K562 (cell line): Measurements from ENCODE around the gene ADSS2. TPM values are rescaled to one million over a fixed set of nuclear protein-coding genes. Genes with fewer than 3 reads are reported as not detected.

Source experiments
- ATAC-seq: fragments of 200-7000 bp; cut with Tn5 transposase; 3 replicates; pipeline ENCODE4 v1.9.1; 2020; ENCODE audit warnings: moderate library complexity
- BruUV-seq: library from RNA; stranded (reverse); fragments of 400-500 nt; replicated peaks from 2 replicates; lab custom pipeline; 2021; lab: Mats Ljungman, UMichigan
- CTCF ChIA-PET: fragments of 300-600 bp; formaldehyde crosslinking; extraction: SDS; loops from one replicate; lab custom pipeline; 2021; ENCODE audit warnings: low intra/inter-chr PET ratio; lab: Yijun Ruan, JAX
- POLR2A ChIA-PET: fragments of 300-600, 350-650 bp; sonication (Branson Sonifier 250); formaldehyde crosslinking; extraction: SDS; loops from one replicate; lab custom pipeline; 2021; ENCODE audit warnings: antibody characterized with exemption, inconsistent platforms; lab: Yijun Ruan, JAX
- DNase-seq, 4 experiments: peaks; one replicate each; pipeline versions ENCODE4 v3.0.0 to v3.0.0-alpha.2; 2011 to 2018; ENCODE audit warnings: low spot score in 3 of 4, mixed read lengths in 3 of 4; ENCODE audit errors: extremely low read depth in 1 of 4
- FAIRE-seq: peaks from 2 replicates; lab custom pipeline; 2011; peaks lifted over from hg19 to GRCh38; lab: Jason Lieb, UNC
- H2AFZ ChIP-seq: 2 replicates; pipeline ENCODE4 v1.6.0; 2011; ENCODE audit warnings: low read depth, low read length, control low read depth, inconsistent platforms
- H3K27ac ChIP-seq: fragments of 200-600 bp; 3 replicates; pipeline ENCODE4 v1.8.0; 2011; ENCODE audit warnings: low read depth, mild to moderate bottlenecking, control low read depth, inconsistent platforms, low read length, moderate library complexity, mixed read lengths; ENCODE audit errors: extremely low read depth
- H3K27me3 ChIP-seq, 2 experiments: fragments of 300-600 bp in 1 of 2; 2 replicates in 1 of 2; 3 replicates in 1 of 2; pipeline versions ENCODE4 v1.6.0 to v1.8.0; 2011; ENCODE audit warnings: inconsistent platforms in 2 of 2, low read length in 2 of 2, mild to moderate bottlenecking in 1 of 2, mixed read lengths in 1 of 2, moderate library complexity in 1 of 2; ENCODE audit not compliant: control insufficient read depth in 2 of 2, insufficient read depth in 2 of 2
- H3K36me3 ChIP-seq: fragments of 300-600 bp; 3 replicates; pipeline ENCODE4 v1.8.0; 2011; ENCODE audit warnings: mild to moderate bottlenecking, low read length, inconsistent platforms; ENCODE audit not compliant: control insufficient read depth, insufficient read depth
- H3K4me1 ChIP-seq, 2 experiments: fragments of 200-600 bp in 1 of 2; replicated peaks in 1 of 2; 2 replicates in 1 of 2; 3 replicates in 1 of 2; pipeline versions ENCODE4 v1.5.1 to v1.8.0; 2011; ENCODE audit warnings: inconsistent platforms in 2 of 2, low read length in 2 of 2, mild to moderate bottlenecking in 1 of 2, mixed read lengths in 1 of 2, moderate library complexity in 1 of 2; ENCODE audit not compliant: control insufficient read depth in 2 of 2, insufficient read depth in 2 of 2
- H3K4me2 ChIP-seq: 2 replicates; pipeline ENCODE4 v1.6.1; 2011; ENCODE audit warnings: low read length, control low read depth, inconsistent platforms, mixed read lengths; ENCODE audit not compliant: insufficient read depth
- H3K4me3 ChIP-seq: fragments of 200-600 bp; sonication (generic), shearing (Covaris generic); 2 replicates; pipeline ENCODE4 v1.5.1; 2016; ENCODE audit warnings: control low read depth, inconsistent platforms
- H3K79me2 ChIP-seq: fragments of 200-600 bp; 3 replicates; pipeline ENCODE4 v1.8.0; 2011; ENCODE audit warnings: low read length, inconsistent platforms; ENCODE audit not compliant: control insufficient read depth, insufficient read depth
- H3K9ac ChIP-seq, 2 experiments: 2 replicates each; pipeline versions ENCODE4 v1.6.0 to v1.6.1; 2011; ENCODE audit warnings: low read depth in 2 of 2, low read length in 2 of 2, control low read depth in 1 of 2, inconsistent platforms in 1 of 2, mild to moderate bottlenecking in 1 of 2, mixed read lengths in 1 of 2; ENCODE audit not compliant: insufficient read depth in 1 of 2
- H3K9me1 ChIP-seq: one replicate; pipeline ENCODE4 v1.6.0; 2011; ENCODE audit warnings: inconsistent platforms, mild to moderate bottlenecking, low read length, moderate library complexity; ENCODE audit not compliant: control insufficient read depth, insufficient read depth
- H3K9me3 ChIP-seq: replicated peaks from 2 replicates; pipeline ENCODE4 v1.5.1; 2011; ENCODE audit warnings: low read depth, low read length, inconsistent platforms; ENCODE audit not compliant: control insufficient read depth, insufficient read depth
- H4K20me1 ChIP-seq: replicated peaks from 2 replicates; pipeline ENCODE4 v1.6.1; 2011; ENCODE audit warnings: low read length, inconsistent platforms, mixed read lengths; ENCODE audit not compliant: control insufficient read depth, insufficient read depth
- HDAC8 ChIP-seq: fragments of 450-650 bp; IDR thresholded peaks from 2 replicates; pipeline ENCODE4 v1.6.1; 2016; ENCODE audit warnings: mild to moderate bottlenecking, missing genetic modification characterization, moderate library complexity, missing compliant biosample characterization
- TARDBP ChIP-seq: fragments of 450-650 bp; IDR thresholded peaks from 2 replicates; pipeline ENCODE4 v1.6.1; 2016
- ZKSCAN1 ChIP-seq: fragments of 150-350 bp; IDR thresholded peaks from 2 replicates; pipeline ENCODE4 v1.6.1; 2016; ENCODE audit warnings: low read depth, low read length
- ZNF639 ChIP-seq, 2 experiments: fragments of 200-800 bp in 1 of 2; sonication (Bioruptor generic) in 1 of 2; sonication (generic) in 1 of 2; formaldehyde crosslinking in 1 of 2; IDR thresholded peaks in 1 of 2; conservative IDR thresholded peaks in 1 of 2; 2 replicates each; pipeline versions ENCODE4 v1.5.0 to v1.6.1; 2016 to 2020; ENCODE audit warnings: missing compliant biosample characterization in 1 of 2, missing genetic modification characterization in 1 of 2, missing genetic modification reagents in 1 of 2
- in situ Hi-C: fragments of 300-500 bp; cut with MboI; formaldehyde crosslinking; loops from 4 replicates; pipeline ENCODE4 v1.15.0; 2018; ENCODE audit warnings: inconsistent platforms, mixed read lengths
- intact Hi-C: fragments of 100-400 bp; cut with micrococcal nuclease; formaldehyde crosslinking; loops from 2 replicates; pipeline ENCODE4 v1.14.2; 2022
- polyA plus RNA-seq, 8 experiments: library from polyadenylated mRNA; depleted of rRNA in 4 of 8; stranded (reverse) in 5 of 8; unstranded in 3 of 8; fragments of >200 nt; fragmentation: Nextera tagmentation in 2 of 8; fragmentation: Illumina TruSeq in 1 of 8; extraction: Ambion mirVana in 2 of 8; extraction: Trizol in 1 of 8; gene quantifications; 2 replicates each; pipeline versions ENCODE4 v1.2.1 to v1.2.3, GENCODE V29; 2011 to 2014; ENCODE audit warnings: inconsistent platforms in 1 of 8, missing spikeins in 1 of 8
- total RNA-seq, 7 experiments: library from RNA; depleted of rRNA in 6 of 7; stranded (reverse); fragments of >200 nt in 6 of 7; fragmentation: Illumina TruSeq in 2 of 7; extraction: Trizol in 2 of 7; gene quantifications; 2 replicates each; pipeline versions ENCODE4 v1.2.1 to v1.2.3, GENCODE V29; 2011 to 2021; ENCODE audit warnings: low replicate concordance in 1 of 7
- TF ChIP-seq, protein P1 (sequence below): sonication (generic); formaldehyde crosslinking; IDR thresholded peaks from 2 replicates; pipeline ENCODE4 v1.8.1; 2023; ENCODE audit warnings: missing genetic modification reagents, mild to moderate bottlenecking, borderline replicate concordance
- TF ChIP-seq, protein P2 (sequence below): fragments of 250-450 bp; sonication (Bioruptor Pico); IDR thresholded peaks from 2 replicates; pipeline ENCODE4 v1.4.0; 2020

Gene ADSS2
- total and polyA plus RNA-seq, 9 of the 15 experiments (the other 6 are each of a cell fraction or from before 2014, with no cell fraction given) = 8.8 to 63.8 (median 59.4) TPM

GRCh38 chr1:244427647-244428046, 24.1 kb downstream of the ADSS2 start:
- H3K4me1 ChIP-seq = no peaks in the 10 kb centered on the region

More at GRCh38 chr1:244427647-244428046, 24.1 kb downstream of the ADSS2 start:
- H4K20me1 ChIP-seq = no peaks in the 10 kb centered on the region
- intact Hi-C loops = no loop called here
- TF ChIP-seq, protein P1, sequence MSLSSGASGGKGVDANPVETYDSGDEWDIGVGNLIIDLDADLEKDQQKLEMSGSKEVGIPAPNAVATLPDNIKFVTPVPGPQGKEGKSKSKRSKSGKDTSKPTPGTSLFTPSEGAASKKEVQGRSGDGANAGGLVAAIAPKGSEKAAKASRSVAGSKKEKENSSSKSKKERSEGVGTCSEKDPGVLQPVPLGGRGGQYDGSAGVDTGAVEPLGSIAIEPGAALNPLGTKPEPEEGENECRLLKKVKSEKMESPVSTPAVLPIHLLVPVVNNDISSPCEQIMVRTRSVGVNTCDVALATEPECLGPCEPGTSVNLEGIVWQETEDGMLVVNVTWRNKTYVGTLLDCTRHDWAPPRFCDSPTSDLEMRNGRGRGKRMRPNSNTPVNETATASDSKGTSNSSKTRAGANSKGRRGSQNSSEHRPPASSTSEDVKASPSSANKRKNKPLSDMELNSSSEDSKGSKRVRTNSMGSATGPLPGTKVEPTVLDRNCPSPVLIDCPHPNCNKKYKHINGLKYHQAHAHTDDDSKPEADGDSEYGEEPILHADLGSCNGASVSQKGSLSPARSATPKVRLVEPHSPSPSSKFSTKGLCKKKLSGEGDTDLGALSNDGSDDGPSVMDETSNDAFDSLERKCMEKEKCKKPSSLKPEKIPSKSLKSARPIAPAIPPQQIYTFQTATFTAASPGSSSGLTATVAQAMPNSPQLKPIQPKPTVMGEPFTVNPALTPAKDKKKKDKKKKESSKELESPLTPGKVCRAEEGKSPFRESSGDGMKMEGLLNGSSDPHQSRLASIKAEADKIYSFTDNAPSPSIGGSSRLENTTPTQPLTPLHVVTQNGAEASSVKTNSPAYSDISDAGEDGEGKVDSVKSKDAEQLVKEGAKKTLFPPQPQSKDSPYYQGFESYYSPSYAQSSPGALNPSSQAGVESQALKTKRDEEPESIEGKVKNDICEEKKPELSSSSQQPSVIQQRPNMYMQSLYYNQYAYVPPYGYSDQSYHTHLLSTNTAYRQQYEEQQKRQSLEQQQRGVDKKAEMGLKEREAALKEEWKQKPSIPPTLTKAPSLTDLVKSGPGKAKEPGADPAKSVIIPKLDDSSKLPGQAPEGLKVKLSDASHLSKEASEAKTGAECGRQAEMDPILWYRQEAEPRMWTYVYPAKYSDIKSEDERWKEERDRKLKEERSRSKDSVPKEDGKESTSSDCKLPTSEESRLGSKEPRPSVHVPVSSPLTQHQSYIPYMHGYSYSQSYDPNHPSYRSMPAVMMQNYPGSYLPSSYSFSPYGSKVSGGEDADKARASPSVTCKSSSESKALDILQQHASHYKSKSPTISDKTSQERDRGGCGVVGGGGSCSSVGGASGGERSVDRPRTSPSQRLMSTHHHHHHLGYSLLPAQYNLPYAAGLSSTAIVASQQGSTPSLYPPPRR (CRISPR knock-in tag) = no peak
- TF ChIP-seq HDAC8 (tag) (no peak), TARDBP (no peak), ZNF639 (CRISPR knock-in tag; conservative IDR thresholded peaks at IDR 0.05 in 1 of 2, IDR thresholded peaks at IDR 0.05 in 1 of 2) (no peak), ZKSCAN1 (no peak)
- TF ChIP-seq, protein P2, sequence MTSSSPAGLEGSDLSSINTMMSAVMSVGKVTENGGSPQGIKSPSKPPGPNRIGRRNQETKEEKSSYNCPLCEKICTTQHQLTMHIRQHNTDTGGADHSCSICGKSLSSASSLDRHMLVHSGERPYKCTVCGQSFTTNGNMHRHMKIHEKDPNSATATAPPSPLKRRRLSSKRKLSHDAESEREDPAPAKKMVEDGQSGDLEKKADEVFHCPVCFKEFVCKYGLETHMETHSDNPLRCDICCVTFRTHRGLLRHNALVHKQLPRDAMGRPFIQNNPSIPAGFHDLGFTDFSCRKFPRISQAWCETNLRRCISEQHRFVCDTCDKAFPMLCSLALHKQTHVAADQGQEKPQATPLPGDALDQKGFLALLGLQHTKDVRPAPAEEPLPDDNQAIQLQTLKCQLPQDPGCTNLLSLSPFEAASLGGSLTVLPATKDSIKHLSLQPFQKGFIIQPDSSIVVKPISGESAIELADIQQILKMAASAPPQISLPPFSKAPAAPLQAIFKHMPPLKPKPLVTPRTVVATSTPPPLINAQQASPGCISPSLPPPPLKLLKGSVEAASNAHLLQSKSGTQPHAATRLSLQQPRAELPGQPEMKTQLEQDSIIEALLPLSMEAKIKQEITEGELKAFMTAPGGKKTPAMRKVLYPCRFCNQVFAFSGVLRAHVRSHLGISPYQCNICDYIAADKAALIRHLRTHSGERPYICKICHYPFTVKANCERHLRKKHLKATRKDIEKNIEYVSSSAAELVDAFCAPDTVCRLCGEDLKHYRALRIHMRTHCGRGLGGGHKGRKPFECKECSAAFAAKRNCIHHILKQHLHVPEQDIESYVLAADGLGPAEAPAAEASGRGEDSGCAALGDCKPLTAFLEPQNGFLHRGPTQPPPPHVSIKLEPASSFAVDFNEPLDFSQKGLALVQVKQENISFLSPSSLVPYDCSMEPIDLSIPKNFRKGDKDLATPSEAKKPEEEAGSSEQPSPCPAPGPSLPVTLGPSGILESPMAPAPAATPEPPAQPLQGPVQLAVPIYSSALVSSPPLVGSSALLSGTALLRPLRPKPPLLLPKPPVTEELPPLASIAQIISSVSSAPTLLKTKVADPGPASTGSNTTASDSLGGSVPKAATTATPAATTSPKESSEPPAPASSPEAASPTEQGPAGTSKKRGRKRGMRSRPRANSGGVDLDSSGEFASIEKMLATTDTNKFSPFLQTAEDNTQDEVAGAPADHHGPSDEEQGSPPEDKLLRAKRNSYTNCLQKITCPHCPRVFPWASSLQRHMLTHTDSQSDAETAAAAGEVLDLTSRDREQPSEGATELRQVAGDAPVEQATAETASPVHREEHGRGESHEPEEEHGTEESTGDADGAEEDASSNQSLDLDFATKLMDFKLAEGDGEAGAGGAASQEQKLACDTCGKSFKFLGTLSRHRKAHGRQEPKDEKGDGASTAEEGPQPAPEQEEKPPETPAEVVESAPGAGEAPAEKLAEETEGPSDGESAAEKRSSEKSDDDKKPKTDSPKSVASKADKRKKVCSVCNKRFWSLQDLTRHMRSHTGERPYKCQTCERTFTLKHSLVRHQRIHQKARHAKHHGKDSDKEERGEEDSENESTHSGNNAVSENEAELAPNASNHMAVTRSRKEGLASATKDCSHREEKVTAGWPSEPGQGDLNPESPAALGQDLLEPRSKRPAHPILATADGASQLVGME (CRISPR knock-in tag) = no peak
- H3K27ac ChIP-seq = no peak overlapping the region
- POLR2A ChIA-PET = no interaction called here
- in situ Hi-C loops = no loop called here
- DNase-seq (no peak), ATAC-seq (no peak), FAIRE-seq (no peak)
- H3K4me2 ChIP-seq = no peak overlapping the region
- H3K4me3 ChIP-seq = no peak overlapping the region
- H3K27me3 ChIP-seq = no peaks in the 10 kb centered on the region
- no peaks in the 10 kb centered on the region for H3K9me3 ChIP-seq
- CTCF ChIA-PET = no interaction called here
- H3K36me3 ChIP-seq = peaks cover 74% of the 10 kb centered on the region
- no peaks in the 10 kb centered on the region for H3K9me1 ChIP-seq
- no peaks in the 10 kb centered on the region for H3K79me2 ChIP-seq
- no TSS peak for BruUV-seq
- H2AFZ ChIP-seq = no peak overlapping the region
- H3K9ac ChIP-seq = no peak overlapping the region
